Stimulated activated CD8-positive, alpha-beta memory T cell treated with anti-CD3 and anti-CD28 coated beads, Interleukin-12 subunit alpha, Interleukin-12 subunit beta, amount 100 ng/mL, for 1 hour (primary cell): ENCODE measurements around the gene HCK.
A peak's percentile ranks its signal among the peaks of the same experiment; 100 is the strongest.
"Not testable (repeated sequence)": the region's sequence is repeated elsewhere in the genome, so short reads cannot be mapped to it uniquely, and the experiment has no call there.

Experiments
- DNase-seq: peaks from one replicate; pipeline ENCODE4 v3.0.0-alpha.2; 2020; ENCODE audit warnings: low read depth

The HCK gene

GRCh38 chr20:32108814-32109391 is 56.9 kb downstream of the HCK start:
- no peak for DNase-seq

- DNase-seq = peak; percentile 82
Measured at GRCh38 chr20:32109392-32110172, 57.5 kb downstream of the HCK start, which contains the start of gene TM9SF4. TSS of gene TM9SF4 (plus strand) at chr20:32109714. CDS start at chr20:32109741, 27 bp downstream.

GRCh38 chr20:32110173-32110704 is 58.2 kb downstream of the HCK start:
- no peak for DNase-seq

GRCh38 chr20:32110727-32111126 is 58.7 kb downstream of the HCK start:
- no peak for DNase-seq

GRCh38 chr20:32111156-32111686 is 59.2 kb downstream of the HCK start:
- no peak for DNase-seq

GRCh38 chr20:32111753-32112152 is 59.7 kb downstream of the HCK start:
- no peak for DNase-seq

- DNase-seq = no peak
Measured at GRCh38 chr20:32112841-32113240, 60.8 kb downstream of the HCK start.

GRCh38 chr20:32113591-32114260 is 61.7 kb downstream of the HCK start:
- DNase-seq = no peak

GRCh38 chr20:32114305-32114960 is 62.4 kb downstream of the HCK start:
- no peak for DNase-seq

- DNase-seq = no peak
Measured at GRCh38 chr20:32115211-32115767, 63.2 kb downstream of the HCK start.

GRCh38 chr20:32116079-32116521 is 64.1 kb downstream of the HCK start:
- DNase-seq = no peak

- DNase-seq = not testable (repeated sequence)
Measured at GRCh38 chr20:32116796-32117195, 64.8 kb downstream of the HCK start.

- DNase-seq = not testable (repeated sequence)
Measured at GRCh38 chr20:32118427-32118826, 66.4 kb downstream of the HCK start.

- no peak for DNase-seq
Measured at GRCh38 chr20:32119734-32120133, 67.7 kb downstream of the HCK start.

GRCh38 chr20:32121908-32122307 is 69.9 kb downstream of the HCK start:
- not testable (repeated sequence) for DNase-seq

GRCh38 chr20:32123088-32123487 is 71.0 kb downstream of the HCK start:
- DNase-seq = no peak

GRCh38 chr20:32124916-32125454 is 72.9 kb downstream of the HCK start:
- DNase-seq = no peak

- no peak for DNase-seq
Measured at GRCh38 chr20:32125506-32125905, 73.5 kb downstream of the HCK start.

GRCh38 chr20:32126919-32127318 is 74.9 kb downstream of the HCK start:
- DNase-seq = no peak

- DNase-seq = no peak
Measured at GRCh38 chr20:32127347-32127746, 75.3 kb downstream of the HCK start.

GRCh38 chr20:32128167-32128566 is 76.1 kb downstream of the HCK start:
- DNase-seq = no peak
